HG03066 (cell line): Measurements from ENCODE around the gene PGF.
"Not testable (repeated sequence)": the region's sequence is repeated elsewhere in the genome, so short reads cannot be mapped to it uniquely, and the experiment has no call there.

Experiments used
- ATAC-seq: cut with Tn5 transposase; IDR thresholded peaks from one replicate; pipeline ENCODE4 v1.9.1; 2021; ENCODE audit warnings: low read depth; ENCODE audit not compliant: unreplicated experiment

PGF gene

GRCh38 chr14:74945261-74945851 is 10.0 kb downstream of the PGF start:
- ATAC-seq = no peak

- ATAC-seq = no peak
Observed at GRCh38 chr14:74942608-74943007, 12.8 kb downstream of the PGF start.

GRCh38 chr14:74942181-74942580 is 13.2 kb downstream of the PGF start:
- no peak for ATAC-seq

GRCh38 chr14:74941676-74942097 is 13.7 kb downstream of the PGF start:
- ATAC-seq = no peak

GRCh38 chr14:74940956-74941565 is 14.3 kb downstream of the PGF start:
- ATAC-seq = no peak

GRCh38 chr14:74938531-74939495 is 16.6 kb downstream of the PGF start:
- no peak for ATAC-seq

GRCh38 chr14:74937171-74937570 is 18.2 kb downstream of the PGF start:
- no peak for ATAC-seq

GRCh38 chr14:74936731-74937130 is 18.7 kb downstream of the PGF start:
- ATAC-seq = no peak

GRCh38 chr14:74936151-74936550 is 19.2 kb downstream of the PGF start:
- no peak for ATAC-seq

- ATAC-seq = no peak
Observed at GRCh38 chr14:74935360-74935680, 20.1 kb downstream of the PGF start.

GRCh38 chr14:74934476-74935359 is 20.7 kb downstream of the PGF start:
- ATAC-seq = no peak

- ATAC-seq = no peak
Observed at GRCh38 chr14:74934041-74934440, 21.4 kb downstream of the PGF start.

GRCh38 chr14:74932936-74933335 is 22.5 kb downstream of the PGF start:
- not testable (repeated sequence) for ATAC-seq

GRCh38 chr14:74932401-74932901 is 22.9 kb downstream of the PGF start:
- ATAC-seq = no peak

GRCh38 chr14:74931744-74932143 is 23.7 kb downstream of the PGF start:
- not testable (repeated sequence) for ATAC-seq

- ATAC-seq = no peak
Observed at GRCh38 chr14:74929242-74929641, 26.2 kb downstream of the PGF start.

- no peak for ATAC-seq
Observed at GRCh38 chr14:74927225-74927624, 28.2 kb downstream of the PGF start.

GRCh38 chr14:74924061-74924460 is 31.3 kb downstream of the PGF start:
- ATAC-seq = no peak

GRCh38 chr14:74922752-74923401 is 32.5 kb downstream of the PGF start, which contains the start of gene RPS6KL1:
RPS6KL1 (minus strand) TSS chr14:74923260; CDS start chr14:74921541, 1,719 bp downstream.
- peak; percentile 86 for ATAC-seq
